ENCODE data around the gene LSM14B. TPM values are rescaled to one million over a fixed set of nuclear protein-coding genes. Genes with fewer than 3 reads are reported as not detected.

LSM14B gene
- total and polyA plus RNA-seq, 7 experiments from 2014 or later = 1.4 to 61.5 (median 41.7) TPM

GRCh38 chr20:62097881-62098407 is 24.3 kb upstream of the LSM14B start:
- no peak for ATAC-seq
- H3K9me3 ChIP-seq (ENCODE audit: control insufficient read depth in 2 of 3, low read length in 3 of 3) = peaks cover 0 to 49% (median 0%) of the 10 kb centered on the region in 3 experiments
- no peaks in the 10 kb centered on the region for H3K4me1 ChIP-seq (ENCODE audit: control insufficient read depth in 2 of 2, insufficient read depth in 2 of 2, low read length in 2 of 2)
- no peaks in the 10 kb centered on the region for H3K27me3 ChIP-seq (ENCODE audit: control insufficient read depth in 2 of 2, insufficient read depth in 2 of 2, low read length in 2 of 2)
- H3K4me3 ChIP-seq (ENCODE audit: low read length) = no peak overlapping the region
- no peaks in the 10 kb centered on the region for H3K4me1 Mint-ChIP-seq
- H3K9me3 Mint-ChIP-seq = peaks cover 0 to 74% (median 35%) of the 10 kb centered on the region in 11 donors
- DNase-seq = no peak
- no peaks in the 10 kb centered on the region for H3K27me3 Mint-ChIP-seq
- no peak overlapping the region for H3K27ac ChIP-seq (ENCODE audit: low read depth, low read length)
- intact Hi-C loops (cut with micrococcal nuclease) = no loop called here
- CTCF ChIA-PET = no interaction called here
- peaks cover 0 to 10% (median 9%) of the 10 kb centered on the region in 5 donors for H3K36me3 Mint-ChIP-seq
- H3K27ac Mint-ChIP-seq = no peak overlapping the region
- no peaks in the 10 kb centered on the region for H3K36me3 ChIP-seq (ENCODE audit: control insufficient read depth in 2 of 3, insufficient read depth in 3 of 3, low read length in 3 of 3)
- H3K4me3 Mint-ChIP-seq = no peak overlapping the region
- POLR2A ChIA-PET = no interaction called here

- Histone ChIP-seq H3K4me1 (ENCODE audit: control insufficient read depth in 2 of 2, insufficient read depth in 2 of 2, low read length in 2 of 2) (no peaks in the 10 kb centered on the region), H3K27ac (ENCODE audit: low read depth, low read length) (no peak overlapping the region), H3K27me3 (ENCODE audit: control insufficient read depth in 2 of 2, insufficient read depth in 2 of 2, low read length in 2 of 2) (no peaks in the 10 kb centered on the region), H3K9me3 (ENCODE audit: control insufficient read depth in 2 of 3, low read length in 3 of 3) (peaks cover 0 to 69% (median 0%) of the 10 kb centered on the region in 3 experiments), H3K36me3 (ENCODE audit: control insufficient read depth in 2 of 3, insufficient read depth in 3 of 3, low read length in 3 of 3) (no peaks in the 10 kb centered on the region), H3K4me3 (ENCODE audit: low read length) (no peak overlapping the region)
- H3K27ac Mint-ChIP-seq = no peak overlapping the region
- POLR2A ChIA-PET = interaction anchor here (1.0 kb wide), 1 partner anchor 15 kb away, joined by 4 read pairs; no protein-coding TSS in a partner anchor
- ATAC-seq (no peak), DNase-seq (no peak)
- H3K36me3 Mint-ChIP-seq = peaks cover 6 to 17% (median 9%) of the 10 kb centered on the region in 5 donors
- peaks cover 0 to 80% (median 53%) of the 10 kb centered on the region in 11 donors for H3K9me3 Mint-ChIP-seq
- CTCF ChIA-PET = no interaction called here
- intact Hi-C loops (cut with micrococcal nuclease) = no loop called here
- H3K4me1 Mint-ChIP-seq = no peaks in the 10 kb centered on the region
- H3K27me3 Mint-ChIP-seq = peaks cover 0 to 6% (median 0%) of the 10 kb centered on the region in 5 donors
- no peak overlapping the region for H3K4me3 Mint-ChIP-seq
Observed at GRCh38 chr20:62101078-62101477, 21.2 kb upstream of the LSM14B start.

GRCh38 chr20:62103508-62104233 is 18.6 kb upstream of the LSM14B start:
- H3K27me3 Mint-ChIP-seq = peaks cover 0 to 6% (median 0%) of the 10 kb centered on the region in 5 donors
- H3K9me3 Mint-ChIP-seq = peaks cover 0 to 98% (median 71%) of the 10 kb centered on the region in 11 donors
- DNase-seq = no peak
- Histone ChIP-seq H3K36me3 (ENCODE audit: control insufficient read depth in 2 of 3, insufficient read depth in 3 of 3, low read length in 3 of 3) (no peaks in the 10 kb centered on the region), H3K27me3 (ENCODE audit: control insufficient read depth in 2 of 2, insufficient read depth in 2 of 2, low read length in 2 of 2) (no peaks in the 10 kb centered on the region), H3K4me1 (ENCODE audit: control insufficient read depth in 2 of 2, insufficient read depth in 2 of 2, low read length in 2 of 2) (no peaks in the 10 kb centered on the region), H3K4me3 (ENCODE audit: low read length) (no peak overlapping the region), H3K27ac (ENCODE audit: low read depth, low read length) (no peak overlapping the region), H3K9me3 (ENCODE audit: control insufficient read depth in 2 of 3, low read length in 3 of 3) (peaks cover 0 to 92% (median 12%) of the 10 kb centered on the region in 3 experiments)
- ChIA-PET CTCF (interaction anchor here (0.7 kb wide), 2 partner anchors 13 to 51 kb away, joined by 3 read pairs; no protein-coding TSS in a partner anchor), POLR2A (no interaction called here)
- H3K27ac Mint-ChIP-seq = no peak overlapping the region
- H3K4me1 Mint-ChIP-seq = no peaks in the 10 kb centered on the region
- no peak for ATAC-seq
- intact Hi-C loops (cut with micrococcal nuclease) = no loop called here
- H3K36me3 Mint-ChIP-seq = peaks cover 7 to 28% (median 17%) of the 10 kb centered on the region in 5 donors
- H3K4me3 Mint-ChIP-seq = no peak overlapping the region

- no peak overlapping the region for H3K4me3 ChIP-seq (ENCODE audit: low read length)
- Mint-ChIP-seq H3K4me1 (no peaks in the 10 kb centered on the region), H3K4me3 (no peak overlapping the region), H3K9me3 (peaks cover 0 to 98% (median 74%) of the 10 kb centered on the region in 11 donors), H3K36me3 (peaks cover 9 to 34% (median 20%) of the 10 kb centered on the region in 5 donors), H3K27me3 (peaks cover 0 to 6% (median 0%) of the 10 kb centered on the region in 5 donors), H3K27ac (no peak overlapping the region)
- peaks cover 3 to 92% (median 12%) of the 10 kb centered on the region in 3 experiments for H3K9me3 ChIP-seq (ENCODE audit: control insufficient read depth in 2 of 3, low read length in 3 of 3)
- intact Hi-C loops (cut with micrococcal nuclease) = no loop called here
- ChIA-PET CTCF (interaction anchor here (0.7 kb wide), 2 partner anchors 13 to 50 kb away, joined by 3 read pairs; no protein-coding TSS in a partner anchor), POLR2A (no interaction called here)
- DNase-seq (no peak), ATAC-seq (no peak)
- no peak overlapping the region for H3K27ac ChIP-seq (ENCODE audit: low read depth, low read length)
- no peaks in the 10 kb centered on the region for H3K27me3 ChIP-seq (ENCODE audit: control insufficient read depth in 2 of 2, insufficient read depth in 2 of 2, low read length in 2 of 2)
- no peaks in the 10 kb centered on the region for H3K36me3 ChIP-seq (ENCODE audit: control insufficient read depth in 2 of 3, insufficient read depth in 3 of 3, low read length in 3 of 3)
- H3K4me1 ChIP-seq (ENCODE audit: control insufficient read depth in 2 of 2, insufficient read depth in 2 of 2, low read length in 2 of 2) = no peaks in the 10 kb centered on the region
Observed at GRCh38 chr20:62104234-62104789, 18.0 kb upstream of the LSM14B start.

- DNase-seq = no peak
- no peaks in the 10 kb centered on the region for H3K4me1 ChIP-seq (ENCODE audit: control insufficient read depth in 2 of 2, insufficient read depth in 2 of 2, low read length in 2 of 2)
- no peaks in the 10 kb centered on the region for H3K27me3 ChIP-seq (ENCODE audit: control insufficient read depth in 2 of 2, insufficient read depth in 2 of 2, low read length in 2 of 2)
- no peak for ATAC-seq
- Mint-ChIP-seq H3K9me3 (peaks cover 0 to 98% (median 73%) of the 10 kb centered on the region in 11 donors), H3K27me3 (peaks cover 0 to 6% (median 0%) of the 10 kb centered on the region in 5 donors), H3K36me3 (peaks cover 11 to 37% (median 22%) of the 10 kb centered on the region in 5 donors), H3K27ac (peak overlapping the region in 1 of 9 donors; percentile 29), H3K4me1 (no peaks in the 10 kb centered on the region), H3K4me3 (peak overlapping the region in 1 of 10 donors; percentile 28)
- ChIA-PET CTCF (interaction anchor here (0.7 kb wide), 2 partner anchors 14 to 50 kb away, joined by 3 read pairs; no protein-coding TSS in a partner anchor), POLR2A (no interaction called here)
- peaks cover 6 to 90% (median 12%) of the 10 kb centered on the region in 3 experiments for H3K9me3 ChIP-seq (ENCODE audit: control insufficient read depth in 2 of 3, low read length in 3 of 3)
- H3K4me3 ChIP-seq (ENCODE audit: low read length) = no peak overlapping the region
- no peaks in the 10 kb centered on the region for H3K36me3 ChIP-seq (ENCODE audit: control insufficient read depth in 2 of 3, insufficient read depth in 3 of 3, low read length in 3 of 3)
- H3K27ac ChIP-seq (ENCODE audit: low read depth, low read length) = no peak overlapping the region
- intact Hi-C loops (cut with micrococcal nuclease) = no loop called here
Observed at GRCh38 chr20:62104791-62105345, 17.4 kb upstream of the LSM14B start.

GRCh38 chr20:62105592-62105991 is 16.7 kb upstream of the LSM14B start:
- no peaks in the 10 kb centered on the region for H3K27me3 ChIP-seq (ENCODE audit: control insufficient read depth in 2 of 2, insufficient read depth in 2 of 2, low read length in 2 of 2)
- H3K4me1 ChIP-seq (ENCODE audit: control insufficient read depth in 2 of 2, insufficient read depth in 2 of 2, low read length in 2 of 2) = no peaks in the 10 kb centered on the region
- H3K36me3 ChIP-seq (ENCODE audit: control insufficient read depth in 2 of 3, insufficient read depth in 3 of 3, low read length in 3 of 3) = no peaks in the 10 kb centered on the region
- H3K9me3 Mint-ChIP-seq = peaks cover 0 to 97% (median 76%) of the 10 kb centered on the region in 11 donors
- peaks cover 0 to 6% (median 0%) of the 10 kb centered on the region in 5 donors for H3K27me3 Mint-ChIP-seq
- no peaks in the 10 kb centered on the region for H3K4me1 Mint-ChIP-seq
- peak overlapping the region in 1 of 10 donors; percentile 18 for H3K4me3 Mint-ChIP-seq
- no peak overlapping the region for H3K4me3 ChIP-seq (ENCODE audit: low read length)
- peaks cover 8 to 41% (median 20%) of the 10 kb centered on the region in 5 donors for H3K36me3 Mint-ChIP-seq
- ATAC-seq (no peak), DNase-seq (no peak)
- POLR2A ChIA-PET = interaction anchor here (0.8 kb wide), 1 partner anchor 12 kb away, joined by 3 read pairs; no protein-coding TSS in a partner anchor
- H3K9me3 ChIP-seq (ENCODE audit: control insufficient read depth in 2 of 3, low read length in 3 of 3) = peaks cover 6 to 88% (median 12%) of the 10 kb centered on the region in 3 experiments
- intact Hi-C loops (cut with micrococcal nuclease) = no loop called here
- CTCF ChIA-PET = no interaction called here
- no peak overlapping the region for H3K27ac ChIP-seq (ENCODE audit: low read depth, low read length)
- peak overlapping the region in 1 of 9 donors; percentile 39 for H3K27ac Mint-ChIP-seq
